PFSK-1 (cell line): ENCODE data around the gene CEP170.

ENCODE experiments used
- FOXP2 ChIP-seq: optimal IDR thresholded peaks from 2 replicates; pipeline ENCODE3; 2011; ENCODE audit warnings: borderline replicate concordance, control low read depth, inconsistent platforms; ENCODE audit not compliant: insufficient read depth; ENCODE audit errors: extremely low read length, extremely low read depth
- POLR2AphosphoS5 ChIP-seq: IDR thresholded peaks from 2 replicates; pipeline ENCODE4 v1.6.1; 2012; ENCODE audit warnings: low read depth, mild to moderate bottlenecking, control low read depth, low read length, moderate library complexity
- REST ChIP-seq, 2 experiments: IDR thresholded peaks; 2 replicates each; pipeline versions ENCODE4 v1.6.1 to v1.8.0; 2011 to 2012; ENCODE audit warnings: low read depth in 2 of 2, low read length in 2 of 2, control low read depth in 1 of 2, inconsistent platforms in 1 of 2, mild to moderate bottlenecking in 1 of 2, moderate library complexity in 1 of 2; ENCODE audit not compliant: insufficient read depth in 1 of 2
- SIN3A ChIP-seq: IDR thresholded peaks from 2 replicates; pipeline ENCODE4 v1.6.1; 2012; ENCODE audit warnings: mild to moderate bottlenecking, low read length, moderate library complexity, borderline replicate concordance; ENCODE audit not compliant: insufficient read depth
- TAF1 ChIP-seq: IDR thresholded peaks from 2 replicates; pipeline ENCODE4 v1.6.1; 2012; ENCODE audit warnings: low read length, control low read depth, borderline replicate concordance; ENCODE audit not compliant: insufficient read depth

DNA sequence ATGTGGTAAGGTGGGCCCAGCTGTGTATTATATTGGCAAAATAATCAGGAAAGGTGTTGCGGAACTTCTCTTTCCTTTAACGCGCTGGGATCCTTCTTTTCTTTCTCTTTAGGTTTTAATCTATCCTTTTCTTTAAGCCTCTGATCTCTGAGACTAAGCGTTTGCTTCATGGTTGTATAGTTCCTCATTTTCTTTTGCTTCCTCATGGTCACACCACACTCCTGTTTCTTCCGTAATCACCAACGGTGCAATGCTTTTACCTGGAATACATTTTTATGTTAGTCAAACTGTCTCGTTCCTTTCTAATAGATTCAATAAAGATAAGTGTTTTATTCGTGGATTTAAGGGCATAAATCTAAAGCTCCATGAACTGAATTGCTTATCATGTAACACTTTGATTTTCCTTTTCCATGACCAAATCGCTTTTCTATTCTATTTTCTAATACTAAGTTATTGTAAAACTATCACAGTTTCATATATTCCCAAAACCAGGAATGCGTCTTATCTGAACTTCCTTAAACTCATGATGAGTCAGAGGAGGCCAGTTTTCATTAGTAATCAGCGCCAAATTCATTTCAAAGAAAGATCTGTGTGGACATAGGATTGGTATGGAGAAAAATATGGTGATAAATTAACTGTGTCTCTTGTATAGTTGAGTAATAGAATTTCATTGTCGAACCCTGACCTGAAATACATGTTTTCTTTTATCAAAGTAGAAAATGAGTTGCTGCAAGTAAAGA, 13.0 kb upstream of the CEP170 start:
- no peak for TF ChIP-seq REST (IDR thresholded peaks at IDR 0.05; ENCODE audit: insufficient read depth in 1 of 2, low read depth in 2 of 2, low read length in 2 of 2)
- no peak for TF ChIP-seq POLR2AphosphoS5
- TF ChIP-seq TAF1, result no peak
- no peak for TF ChIP-seq SIN3A
- no peak for TF ChIP-seq FOXP2
